ENCODE measurements around the gene GRM4.

The GRM4 gene

DNA sequence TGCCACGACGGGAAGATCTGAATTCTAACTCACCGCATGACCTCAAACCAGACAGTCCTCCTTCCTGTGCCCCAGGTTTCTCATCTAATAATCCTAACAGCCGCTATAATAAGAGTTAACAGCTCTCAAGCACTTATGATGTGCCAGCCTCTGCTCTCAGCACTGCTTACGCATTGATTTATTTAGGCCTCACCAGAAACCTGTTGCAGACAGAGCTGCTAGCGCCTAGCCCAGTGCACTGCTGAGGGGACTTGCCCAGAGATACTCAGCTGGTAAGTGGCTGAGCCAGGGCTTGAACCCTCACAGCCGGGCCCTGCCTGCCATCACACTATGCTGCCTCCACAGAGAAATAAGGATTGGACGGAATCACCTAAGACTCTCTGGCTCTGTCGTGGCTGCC, 37.7 kb downstream of the GRM4 start:
- Mint-ChIP-seq H3K9me3 (no peaks in the 10 kb centered on the region), H3K27ac (no peak overlapping the region), H3K4me1 (no peaks in the 10 kb centered on the region), H3K36me3 (no peaks in the 10 kb centered on the region), H3K4me3 (no peak overlapping the region)
- ATAC-seq = no peak
- no peak for DNase-seq (ENCODE audit: low spot score in 2 of 2)

DNA sequence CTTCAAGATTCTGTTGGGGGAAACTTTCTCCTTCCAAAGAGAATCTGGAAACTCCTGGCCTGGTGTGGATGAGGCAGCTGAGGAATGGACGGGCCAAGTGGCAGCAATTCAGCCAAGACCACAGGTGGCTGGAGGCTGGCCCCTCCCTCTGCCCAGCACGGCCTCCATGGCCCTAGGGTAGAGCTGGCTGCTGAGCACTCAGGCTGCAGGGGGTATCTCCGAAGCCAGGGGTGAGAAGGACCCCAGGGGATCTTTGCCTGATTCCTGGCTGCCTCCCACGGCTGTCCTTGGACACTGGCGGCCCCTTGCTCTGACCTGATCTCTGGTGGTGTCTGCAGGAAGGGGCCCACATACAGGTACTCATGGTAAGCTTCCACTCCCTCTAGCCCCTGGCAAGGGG, 39.0 kb downstream of the GRM4 start:
- ATAC-seq = no peak
- no peaks in the 10 kb centered on the region for H3K36me3 Mint-ChIP-seq
- no peak overlapping the region for H3K4me3 Mint-ChIP-seq
- H3K4me1 Mint-ChIP-seq = no peaks in the 10 kb centered on the region
- no peak overlapping the region for H3K27ac Mint-ChIP-seq
- no peaks in the 10 kb centered on the region for H3K9me3 Mint-ChIP-seq
- DNase-seq (ENCODE audit: low spot score in 2 of 2) = no peak

DNA sequence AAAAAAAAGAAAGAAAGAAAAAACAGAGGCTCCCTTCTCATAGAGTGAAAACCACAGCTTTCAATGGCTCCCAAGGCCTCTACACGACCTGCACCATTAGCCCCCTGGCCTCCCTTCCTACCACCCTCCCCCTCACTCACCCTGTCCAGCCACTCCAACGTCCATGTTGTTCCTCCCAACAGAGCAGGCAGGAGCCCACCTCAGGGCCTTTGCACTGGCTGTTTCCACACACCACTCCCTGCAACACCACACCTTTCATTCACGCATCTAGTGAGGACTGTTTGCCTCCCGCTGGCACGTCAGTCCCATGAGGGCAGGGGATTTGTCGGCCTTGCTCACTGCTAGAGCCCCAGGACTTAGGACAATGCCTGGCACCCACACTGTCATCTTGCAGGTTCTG, 39.5 kb downstream of the GRM4 start:
- H3K36me3 Mint-ChIP-seq = no peaks in the 10 kb centered on the region
- H3K27ac Mint-ChIP-seq = no peak overlapping the region
- no peaks in the 10 kb centered on the region for H3K9me3 Mint-ChIP-seq
- DNase-seq (ENCODE audit: low spot score in 2 of 2) (no peak), ATAC-seq (no peak)
- H3K4me1 Mint-ChIP-seq = no peaks in the 10 kb centered on the region
- H3K4me3 Mint-ChIP-seq = no peak overlapping the region

DNA sequence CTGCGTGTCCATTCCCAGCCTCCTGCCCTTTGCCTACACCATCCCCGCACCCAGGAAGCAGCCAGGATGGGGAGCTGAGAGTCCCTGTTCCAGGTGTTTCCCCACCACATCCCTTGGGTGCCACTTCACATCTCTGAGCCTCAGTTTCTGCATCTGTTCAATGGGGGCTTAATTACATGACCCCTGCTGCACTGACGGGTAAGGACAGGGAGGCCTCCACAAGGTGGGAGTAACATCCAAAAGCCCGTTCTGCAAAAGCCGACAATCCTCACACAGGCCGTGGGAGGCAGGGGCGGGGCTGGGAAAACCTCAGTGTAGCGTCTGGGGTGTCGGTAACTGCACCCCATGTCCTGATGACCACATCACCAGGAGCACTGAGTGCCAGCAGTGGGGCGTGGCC, 41.3 kb downstream of the GRM4 start:
- DNase-seq (ENCODE audit: low spot score in 2 of 2) = no peak
- Mint-ChIP-seq H3K4me1 (no peaks in the 10 kb centered on the region), H3K4me3 (no peak overlapping the region), H3K36me3 (no peaks in the 10 kb centered on the region), H3K27ac (no peak overlapping the region), H3K9me3 (no peaks in the 10 kb centered on the region)
- ATAC-seq = no peak

GRCh38 chr6:34104186-34104585, 41.7 kb downstream of the GRM4 start:
- H3K27ac Mint-ChIP-seq = no peak overlapping the region
- H3K4me3 Mint-ChIP-seq = no peak overlapping the region
- ATAC-seq (no peak), DNase-seq (ENCODE audit: low spot score in 2 of 2) (no peak)
- no peaks in the 10 kb centered on the region for H3K4me1 Mint-ChIP-seq
- H3K9me3 Mint-ChIP-seq = no peaks in the 10 kb centered on the region
- no peaks in the 10 kb centered on the region for H3K36me3 Mint-ChIP-seq

DNA sequence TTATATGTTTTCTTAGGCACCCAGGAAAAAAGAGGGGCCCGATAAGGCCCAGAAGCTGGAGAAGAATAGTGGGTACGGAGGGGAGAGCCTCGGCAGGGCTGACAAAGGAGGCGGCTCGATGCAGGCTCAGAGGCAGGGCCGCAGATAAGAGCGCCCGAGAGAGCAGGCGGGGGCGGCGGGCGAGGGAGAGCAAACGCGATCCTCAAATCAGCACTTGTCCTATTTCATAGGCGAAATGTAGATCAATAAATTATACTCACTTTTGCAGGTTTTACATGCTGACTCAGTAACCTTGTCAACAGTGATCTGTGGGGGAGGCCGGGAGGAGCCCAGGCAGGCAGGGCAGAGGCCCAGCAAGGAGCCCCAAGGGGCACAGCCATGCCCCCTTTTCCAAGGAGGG, 42.6 kb downstream of the GRM4 start:
- Mint-ChIP-seq H3K4me3 (no peak overlapping the region), H3K27ac (no peak overlapping the region), H3K4me1 (no peaks in the 10 kb centered on the region), H3K9me3 (no peaks in the 10 kb centered on the region), H3K36me3 (no peaks in the 10 kb centered on the region)
- no peak for ATAC-seq
- no peak for DNase-seq (ENCODE audit: low spot score in 2 of 2)

- H3K4me1 Mint-ChIP-seq = no peaks in the 10 kb centered on the region
- H3K9me3 Mint-ChIP-seq = no peaks in the 10 kb centered on the region
- no peak for ATAC-seq
These were observed 43.2 kb downstream of the GRM4 start for GRCh38 chr6:34102696-34103095.

GRCh38 chr6:34102099-34102656, 43.7 kb downstream of the GRM4 start:
- DNase-seq (ENCODE audit: low spot score in 2 of 2) (no peak), ATAC-seq (no peak)
- Mint-ChIP-seq H3K9me3 (no peaks in the 10 kb centered on the region), H3K36me3 (no peaks in the 10 kb centered on the region), H3K4me1 (no peaks in the 10 kb centered on the region), H3K27ac (no peak overlapping the region), H3K4me3 (no peak overlapping the region)

More at GRCh38 chr6:34102696-34103095, 43.2 kb downstream of the GRM4 start:
- Mint-ChIP-seq H3K36me3 (no peaks in the 10 kb centered on the region), H3K27ac (no peak overlapping the region), H3K4me3 (no peak overlapping the region)
- DNase-seq (ENCODE audit: low spot score in 2 of 2) = no peak

GRCh38 chr6:34100788-34101187, 45.1 kb downstream of the GRM4 start:
- H3K27ac Mint-ChIP-seq = no peak overlapping the region
- H3K9me3 Mint-ChIP-seq = no peaks in the 10 kb centered on the region
- no peaks in the 10 kb centered on the region for H3K4me1 Mint-ChIP-seq
- ATAC-seq = no peak
- no peak overlapping the region for H3K4me3 Mint-ChIP-seq
- no peak for DNase-seq (ENCODE audit: low spot score in 2 of 2)
- H3K36me3 Mint-ChIP-seq = no peaks in the 10 kb centered on the region

GRCh38 chr6:34099878-34100277, 46.0 kb downstream of the GRM4 start:
- no peak overlapping the region for H3K27ac Mint-ChIP-seq

DNA sequence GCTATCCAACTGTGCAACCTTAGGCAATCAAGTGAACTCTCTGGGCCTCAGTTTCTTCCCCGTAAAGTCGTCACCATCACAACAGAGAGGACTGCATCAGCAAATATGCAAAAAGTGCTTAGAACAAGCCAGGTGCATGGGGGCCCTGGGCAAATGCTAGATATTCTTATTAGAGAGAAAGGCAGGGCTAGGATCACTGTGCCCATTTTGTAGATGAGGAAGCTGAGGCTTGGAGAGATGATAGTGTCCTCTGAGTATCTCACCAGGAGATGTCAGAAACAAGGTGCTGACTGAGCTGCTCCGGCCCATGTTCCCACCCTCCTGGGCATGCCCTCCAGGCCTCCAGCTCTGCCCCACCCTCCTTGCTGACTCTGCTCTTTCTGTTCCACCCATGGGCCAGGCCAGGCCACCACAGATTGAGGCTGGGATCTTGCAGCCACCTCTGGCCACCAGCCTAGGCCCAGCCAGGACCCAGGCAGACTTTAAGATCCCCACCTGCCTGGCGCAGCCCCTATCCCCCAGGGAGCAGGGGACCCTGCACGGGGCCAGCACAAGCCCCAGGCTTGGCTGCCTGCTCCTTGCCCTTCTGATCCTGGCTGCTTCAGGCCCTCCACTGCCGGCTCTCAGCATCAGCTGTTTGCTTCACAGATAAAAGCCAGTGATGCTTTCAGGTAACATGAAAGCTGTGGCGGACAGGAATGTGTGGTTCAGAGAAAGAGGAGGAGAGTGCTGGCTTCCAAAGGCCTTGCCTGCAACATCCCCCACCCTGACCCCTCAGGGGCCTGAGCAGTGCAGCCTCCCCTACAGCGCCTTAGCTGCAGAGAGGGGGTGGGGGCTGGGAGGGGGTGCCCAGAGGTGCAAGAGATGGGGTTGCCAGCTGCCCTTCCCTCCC, 47.6 kb downstream of the GRM4 start:
- Mint-ChIP-seq H3K4me3 (no peak overlapping the region), H3K27ac (no peak overlapping the region), H3K36me3 (no peaks in the 10 kb centered on the region), H3K9me3 (no peaks in the 10 kb centered on the region), H3K4me1 (no peaks in the 10 kb centered on the region)
- no peak for ATAC-seq
- DNase-seq (ENCODE audit: low spot score in 2 of 2) = no peak

More at GRCh38 chr6:34099878-34100277, 46.0 kb downstream of the GRM4 start:
- no peaks in the 10 kb centered on the region for H3K36me3 Mint-ChIP-seq
- no peaks in the 10 kb centered on the region for H3K4me1 Mint-ChIP-seq
- H3K4me3 Mint-ChIP-seq = no peak overlapping the region
- no peaks in the 10 kb centered on the region for H3K9me3 Mint-ChIP-seq
- ATAC-seq = no peak
- DNase-seq (ENCODE audit: low spot score in 2 of 2) = no peak

DNA sequence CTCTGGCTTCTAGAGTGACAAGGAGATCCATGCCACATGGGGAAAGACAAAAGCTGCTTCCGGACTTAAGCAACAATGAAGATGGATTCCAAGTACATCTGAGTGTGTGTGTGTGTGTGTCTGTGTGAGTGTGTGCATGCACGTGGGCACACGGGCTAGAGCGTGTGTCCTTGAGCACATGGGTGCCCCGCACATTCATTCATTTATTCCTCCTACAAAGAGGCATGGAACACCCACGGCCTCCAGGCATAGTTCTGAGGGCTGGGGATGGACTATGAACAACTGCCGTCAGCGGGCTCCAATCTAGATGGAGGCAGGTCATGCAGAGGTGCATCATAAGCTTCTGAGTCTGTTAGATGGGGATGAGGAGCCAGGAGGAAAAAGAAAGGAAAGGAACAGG, 49.1 kb downstream of the GRM4 start:
- Mint-ChIP-seq H3K9me3 (no peaks in the 10 kb centered on the region), H3K27ac (no peak overlapping the region), H3K4me1 (no peaks in the 10 kb centered on the region), H3K4me3 (no peak overlapping the region), H3K36me3 (no peaks in the 10 kb centered on the region)
- DNase-seq (ENCODE audit: low spot score in 2 of 2) (no peak), ATAC-seq (no peak)

DNA sequence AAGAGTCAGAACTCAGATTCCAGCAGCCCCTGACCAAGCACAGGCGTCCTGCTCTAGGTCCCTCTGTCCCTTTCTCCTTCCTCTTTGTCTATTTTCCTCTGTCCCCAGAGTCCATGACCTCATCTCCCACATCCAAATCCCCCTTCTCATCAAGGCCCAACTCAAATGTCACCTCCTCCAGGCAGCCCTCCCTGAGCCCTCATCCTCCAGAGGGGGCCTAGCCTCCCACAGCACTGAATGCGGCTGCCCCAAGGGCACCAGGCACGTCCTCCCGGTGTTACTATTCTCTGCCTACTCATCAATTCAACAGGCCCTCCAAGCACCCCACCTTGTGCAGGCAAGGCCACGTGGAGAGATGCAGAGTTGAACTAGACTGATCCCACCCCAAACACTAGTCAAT, 49.7 kb downstream of the GRM4 start:
- no peak for ATAC-seq
- DNase-seq (ENCODE audit: low spot score in 2 of 2) = no peak
- Mint-ChIP-seq H3K36me3 (no peaks in the 10 kb centered on the region), H3K27ac (no peak overlapping the region), H3K4me1 (no peaks in the 10 kb centered on the region), H3K4me3 (no peak overlapping the region), H3K9me3 (no peaks in the 10 kb centered on the region)

DNA sequence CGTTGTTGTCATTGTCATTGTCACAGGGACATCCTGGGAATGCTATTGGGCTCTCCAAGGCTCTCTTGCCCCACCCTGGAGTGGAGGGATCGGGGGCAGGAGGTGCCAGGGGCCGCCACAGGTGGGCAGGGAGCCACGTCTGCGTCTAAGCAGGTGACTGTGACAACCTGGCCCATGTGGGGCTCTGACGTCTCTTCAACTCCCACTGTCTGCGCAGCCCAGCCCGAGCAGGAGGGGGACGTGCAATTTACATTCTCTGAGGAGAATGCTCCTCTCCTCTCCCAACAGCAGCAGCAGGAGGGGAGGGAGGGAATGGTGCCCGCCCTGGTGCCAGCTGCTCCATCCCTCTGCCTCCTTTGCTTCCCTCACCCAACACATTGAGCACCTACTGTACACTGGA, 50.1 kb downstream of the GRM4 start:
- DNase-seq (ENCODE audit: low spot score in 2 of 2) (no peak), ATAC-seq (no peak)
- H3K27ac Mint-ChIP-seq = no peak overlapping the region
- no peaks in the 10 kb centered on the region for H3K36me3 Mint-ChIP-seq
- H3K4me1 Mint-ChIP-seq = no peaks in the 10 kb centered on the region
- no peaks in the 10 kb centered on the region for H3K9me3 Mint-ChIP-seq
- no peak overlapping the region for H3K4me3 Mint-ChIP-seq

GRCh38 chr6:34095136-34095505, 50.8 kb downstream of the GRM4 start:
- DNase-seq (ENCODE audit: low spot score in 2 of 2) (no peak), ATAC-seq (no peak)
- Mint-ChIP-seq H3K4me1 (no peaks in the 10 kb centered on the region), H3K27ac (no peak overlapping the region), H3K9me3 (no peaks in the 10 kb centered on the region), H3K36me3 (no peaks in the 10 kb centered on the region), H3K4me3 (no peak overlapping the region)

DNA sequence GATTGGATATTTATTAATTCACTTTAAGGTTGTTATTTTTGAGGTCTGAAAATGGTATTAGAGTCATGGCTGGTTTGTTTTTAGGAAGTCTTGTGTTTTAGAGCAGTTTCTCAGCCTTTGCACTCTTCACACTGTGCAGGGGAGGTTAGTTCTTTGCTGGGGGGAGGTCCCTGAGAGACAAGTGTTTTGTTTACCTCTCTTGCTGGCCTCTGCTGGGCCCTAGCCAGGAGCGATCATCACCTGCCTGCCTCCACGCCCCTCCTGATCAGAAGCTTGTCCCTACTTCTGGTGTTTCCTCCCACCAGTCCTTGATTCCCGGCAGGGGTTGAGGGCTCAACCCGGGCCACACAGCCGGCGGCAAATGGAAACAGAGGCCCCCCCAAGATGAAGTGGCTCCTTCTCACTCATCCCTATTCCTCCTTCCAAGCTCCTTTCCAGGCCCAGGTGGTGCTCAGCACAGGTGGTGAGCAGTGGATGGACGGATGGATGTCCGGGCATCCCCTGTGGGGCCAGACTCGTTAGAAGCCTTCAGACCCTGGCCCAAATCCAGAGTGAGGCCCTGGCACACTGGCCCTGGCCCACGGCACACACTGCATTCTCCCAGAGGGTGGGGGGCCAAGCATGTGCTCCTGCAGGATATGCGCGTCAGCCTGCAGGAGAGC, 51.3 kb downstream of the GRM4 start:
- DNase-seq (ENCODE audit: low spot score in 2 of 2) (no peak), ATAC-seq (no peak)
- Mint-ChIP-seq H3K36me3 (no peaks in the 10 kb centered on the region), H3K4me3 (no peak overlapping the region), H3K27ac (no peak overlapping the region), H3K4me1 (no peaks in the 10 kb centered on the region), H3K9me3 (no peaks in the 10 kb centered on the region)

Measured in stimulated activated effector memory CD8-positive, alpha-beta T cell treated with anti-CD3 and anti-CD28 coated beads, Interleukin-12 subunit alpha, Interleukin-12 subunit beta, amount 100 ng/mL, for 72 hours (primary cell).